ENCODE measurements around the gene SLC39A10.
A peak's percentile ranks its signal among the peaks of the same experiment; 100 is the strongest.

SLC39A10 gene

DNA sequence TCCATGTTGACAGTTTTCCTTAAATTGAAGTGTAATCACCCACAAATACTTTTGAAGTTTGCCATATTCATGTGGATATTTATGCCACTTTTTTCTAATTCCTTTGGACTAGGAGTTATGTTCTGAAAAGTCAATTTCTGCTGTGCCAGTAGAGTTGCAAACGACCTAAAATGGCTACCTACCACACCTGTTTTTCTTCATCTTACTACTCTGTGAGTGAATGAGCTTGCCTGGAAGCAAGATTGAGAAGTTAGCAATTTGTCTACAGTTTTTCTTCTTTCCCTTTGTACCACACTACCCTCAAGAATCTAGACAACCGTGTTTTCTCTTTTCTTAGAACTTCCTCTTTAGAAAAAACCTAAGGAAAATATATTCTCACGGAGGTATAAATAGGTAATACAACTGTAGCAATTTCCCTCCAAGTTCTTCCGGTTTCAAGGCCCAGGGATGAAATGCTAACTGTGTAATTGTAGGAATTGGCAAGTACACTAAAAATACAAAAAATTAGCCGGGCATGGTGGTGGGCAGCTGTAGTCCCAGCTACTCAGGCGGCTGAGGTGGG is 7.3 kb upstream of the SLC39A10 start:
- Histone ChIP-seq H3K36me3 (replicated peaks; ENCODE audit: low read depth, low read length) (no peaks in the 10 kb centered on the region), H3K27ac (ENCODE audit: low read length) (peak overlapping the region; percentile 98), H4K20me1 (ENCODE audit: insufficient read depth, low read length) (no peaks in the 10 kb centered on the region), H3K9ac (ENCODE audit: low read length) (peak overlapping the region; percentile 70), H3K9me3 (ENCODE audit: insufficient read depth, low read length) (no peaks in the 10 kb centered on the region), H3K4me1 (ENCODE audit: low read length) (peaks cover 56% of the 10 kb centered on the region), H3K27me3 (ENCODE audit: low read depth, low read length) (no peaks in the 10 kb centered on the region), H3K4me2 (ENCODE audit: low read length) (peak overlapping the region; percentile 82), H2AFZ (ENCODE audit: low read depth, low read length) (peak overlapping the region; percentile 61), H3K4me3 (ENCODE audit: low read length) (peak overlapping the region; percentile 63), H3K79me2 (ENCODE audit: low read length) (no peaks in the 10 kb centered on the region)
- TF ChIP-seq EZH2phosphoT487 (IDR thresholded peaks at IDR 0.05; ENCODE audit: low read depth): no peak
- TF ChIP-seq, protein P1, sequence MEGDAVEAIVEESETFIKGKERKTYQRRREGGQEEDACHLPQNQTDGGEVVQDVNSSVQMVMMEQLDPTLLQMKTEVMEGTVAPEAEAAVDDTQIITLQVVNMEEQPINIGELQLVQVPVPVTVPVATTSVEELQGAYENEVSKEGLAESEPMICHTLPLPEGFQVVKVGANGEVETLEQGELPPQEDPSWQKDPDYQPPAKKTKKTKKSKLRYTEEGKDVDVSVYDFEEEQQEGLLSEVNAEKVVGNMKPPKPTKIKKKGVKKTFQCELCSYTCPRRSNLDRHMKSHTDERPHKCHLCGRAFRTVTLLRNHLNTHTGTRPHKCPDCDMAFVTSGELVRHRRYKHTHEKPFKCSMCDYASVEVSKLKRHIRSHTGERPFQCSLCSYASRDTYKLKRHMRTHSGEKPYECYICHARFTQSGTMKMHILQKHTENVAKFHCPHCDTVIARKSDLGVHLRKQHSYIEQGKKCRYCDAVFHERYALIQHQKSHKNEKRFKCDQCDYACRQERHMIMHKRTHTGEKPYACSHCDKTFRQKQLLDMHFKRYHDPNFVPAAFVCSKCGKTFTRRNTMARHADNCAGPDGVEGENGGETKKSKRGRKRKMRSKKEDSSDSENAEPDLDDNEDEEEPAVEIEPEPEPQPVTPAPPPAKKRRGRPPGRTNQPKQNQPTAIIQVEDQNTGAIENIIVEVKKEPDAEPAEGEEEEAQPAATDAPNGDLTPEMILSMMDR (IDR thresholded peaks at IDR 0.05; ENCODE audit: low read depth, low read length): no peak

DNA sequence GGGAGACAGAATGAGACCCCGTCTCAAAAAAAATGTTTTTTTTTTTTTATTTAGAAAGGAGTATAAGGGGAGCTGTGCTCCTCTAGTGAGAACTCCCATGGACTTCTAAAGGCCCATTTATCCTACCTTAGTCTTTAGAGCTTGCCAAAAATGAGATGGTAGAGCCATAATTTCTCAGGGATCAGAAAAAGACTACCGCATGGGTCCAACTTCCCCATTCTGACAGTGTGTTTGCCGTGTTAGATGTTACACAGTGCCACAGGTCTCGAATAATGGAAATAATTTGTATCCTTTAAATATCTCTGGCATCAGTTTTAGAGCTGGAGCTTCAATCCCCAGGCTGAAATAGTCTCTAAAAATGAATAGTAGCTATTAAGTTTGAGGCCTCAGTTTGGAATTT is 6.0 kb upstream of the SLC39A10 start:
- Histone ChIP-seq H3K79me2 (ENCODE audit: low read length) (no peaks in the 10 kb centered on the region), H3K9me3 (ENCODE audit: insufficient read depth, low read length) (no peaks in the 10 kb centered on the region), H3K27me3 (ENCODE audit: low read depth, low read length) (no peaks in the 10 kb centered on the region), H4K20me1 (ENCODE audit: insufficient read depth, low read length) (no peaks in the 10 kb centered on the region), H3K4me2 (ENCODE audit: low read length) (peak overlapping the region; percentile 82), H3K9ac (ENCODE audit: low read length) (peak overlapping the region; percentile 70; the same call in 1 of the 2 replicates), H3K4me3 (ENCODE audit: low read length) (peak overlapping the region; percentile 63; the same call in 1 of the 2 replicates), H3K27ac (ENCODE audit: low read length) (peak overlapping the region; percentile 98), H3K36me3 (replicated peaks; ENCODE audit: low read depth, low read length) (no peaks in the 10 kb centered on the region), H2AFZ (ENCODE audit: low read depth, low read length) (no peak overlapping the region), H3K4me1 (ENCODE audit: low read length) (peaks cover 60% of the 10 kb centered on the region)
- no peak for TF ChIP-seq EZH2phosphoT487 (IDR thresholded peaks at IDR 0.05; ENCODE audit: low read depth)
- TF ChIP-seq, protein P1 (IDR thresholded peaks at IDR 0.05; ENCODE audit: low read depth, low read length): no peak

DNA sequence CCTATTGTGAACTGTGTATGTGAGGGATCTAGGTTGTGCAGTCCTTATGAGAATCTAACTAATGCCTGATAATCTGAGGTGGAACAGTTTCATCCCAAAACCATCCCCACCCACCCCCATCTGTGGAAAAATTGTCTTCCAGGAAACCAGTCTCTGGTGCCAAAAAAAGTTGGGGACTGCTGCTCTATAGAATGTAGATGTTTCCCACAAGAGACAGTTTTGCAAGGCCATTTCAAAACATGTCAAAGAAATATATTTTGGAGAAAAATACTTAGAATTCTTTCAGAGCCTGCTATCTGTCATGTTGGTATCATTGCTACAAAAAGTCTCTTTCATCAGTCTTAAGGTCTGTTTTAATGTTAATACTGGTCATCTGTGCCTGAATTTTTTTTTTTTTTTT is 4.1 kb upstream of the SLC39A10 start:
- H3K36me3 ChIP-seq (replicated peaks; ENCODE audit: low read depth, low read length): no peaks in the 10 kb centered on the region

DNA sequence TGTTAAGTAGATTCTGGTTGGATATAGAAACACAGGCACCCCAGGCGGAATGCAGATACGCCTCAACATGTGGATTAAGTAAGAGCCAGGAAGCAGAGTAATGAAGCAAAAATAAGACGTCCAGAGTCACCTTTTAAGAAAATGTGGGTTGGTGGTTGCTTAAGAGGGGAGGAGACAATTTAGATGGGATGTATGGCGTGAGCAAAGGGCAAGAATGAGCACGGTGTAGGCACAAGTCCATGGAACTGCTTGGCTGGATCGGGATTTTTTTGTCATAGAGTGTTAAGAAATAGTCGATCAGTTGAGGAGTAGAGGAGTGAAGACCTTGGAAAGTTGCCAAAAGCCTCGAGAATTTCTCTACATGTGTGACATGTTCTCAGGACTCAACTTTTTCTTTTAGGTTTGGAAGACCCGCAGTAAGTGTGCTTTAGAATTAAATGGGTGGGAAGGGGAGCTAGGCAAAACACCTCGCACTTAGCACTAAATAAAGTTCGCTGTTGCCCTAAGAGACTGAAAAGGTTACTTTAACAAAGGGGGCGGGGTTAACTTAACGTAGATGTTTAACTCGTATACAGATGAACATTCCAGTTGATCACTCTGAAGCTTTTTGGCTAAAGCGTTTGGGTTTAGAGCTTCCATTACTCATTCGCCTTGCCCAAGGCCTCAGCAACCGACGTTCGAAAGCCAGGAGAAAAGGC is 716 bp upstream of the SLC39A10 start:
- Histone ChIP-seq H3K9me3 (ENCODE audit: insufficient read depth, low read length) (no peaks in the 10 kb centered on the region), H3K4me3 (ENCODE audit: low read length) (peak overlapping the region; percentile 85), H3K4me2 (ENCODE audit: low read length) (peak overlapping the region; percentile 72), H3K27me3 (ENCODE audit: low read depth, low read length) (no peaks in the 10 kb centered on the region), H3K4me1 (ENCODE audit: low read length) (peaks cover 41% of the 10 kb centered on the region), H2AFZ (ENCODE audit: low read depth, low read length) (peak overlapping the region; percentile 83), H3K36me3 (replicated peaks; ENCODE audit: low read depth, low read length) (peaks cover 9% of the 10 kb centered on the region), H4K20me1 (ENCODE audit: insufficient read depth, low read length) (peaks cover 23% of the 10 kb centered on the region), H3K27ac (ENCODE audit: low read length) (peak overlapping the region; percentile 60), H3K9ac (ENCODE audit: low read length) (peak overlapping the region; percentile 78), H3K79me2 (ENCODE audit: low read length) (peaks cover 35% of the 10 kb centered on the region)
- no peak for TF ChIP-seq EZH2phosphoT487 (IDR thresholded peaks at IDR 0.05; ENCODE audit: low read depth)
- TF ChIP-seq, protein P1 (IDR thresholded peaks at IDR 0.05; ENCODE audit: low read depth, low read length): no peak

More for the DNA sequence above, 4.1 kb upstream of the SLC39A10 start:
- Histone ChIP-seq H2AFZ (ENCODE audit: low read depth, low read length) (no peak overlapping the region), H3K27me3 (ENCODE audit: low read depth, low read length) (no peaks in the 10 kb centered on the region), H3K4me2 (ENCODE audit: low read length) (no peak overlapping the region), H3K27ac (ENCODE audit: low read length) (no peak overlapping the region), H3K4me1 (ENCODE audit: low read length) (peaks cover 52% of the 10 kb centered on the region), H3K9ac (ENCODE audit: low read length) (no peak overlapping the region), H3K4me3 (ENCODE audit: low read length) (no peak overlapping the region), H3K9me3 (ENCODE audit: insufficient read depth, low read length) (no peaks in the 10 kb centered on the region), H4K20me1 (ENCODE audit: insufficient read depth, low read length) (no peaks in the 10 kb centered on the region), H3K79me2 (ENCODE audit: low read length) (peaks cover 8% of the 10 kb centered on the region)
- no peak for TF ChIP-seq EZH2phosphoT487 (IDR thresholded peaks at IDR 0.05; ENCODE audit: low read depth)
- TF ChIP-seq, protein P1 (IDR thresholded peaks at IDR 0.05; ENCODE audit: low read depth, low read length): no peak

Data from OCI-LY3 (cell line).